Gastroesophageal sphincter (tissue), 3 donors: ENCODE data around the gene LDLRAD3.

Experiments used
- EP300 ChIP-seq: sonication (generic); formaldehyde crosslinking; IDR thresholded peaks from one replicate; pipeline ENCODE4 v1.6.1; 2017; ENCODE audit warnings: antibody characterized with exemption, mild to moderate bottlenecking
- POLR2A ChIP-seq, 2 donors: fragments of 450-650 bp; IDR thresholded peaks; one replicate each; pipeline ENCODE4 v1.6.1; 2017; ENCODE audit warnings: antibody characterized with exemption in 2 of 2, mild to moderate bottlenecking in 2 of 2, moderate library complexity in 1 of 2
- POLR2AphosphoS5 ChIP-seq: sonication (generic); formaldehyde crosslinking; IDR thresholded peaks from one replicate; pipeline ENCODE4 v1.6.1; 2017; ENCODE audit warnings: antibody characterized with exemption
- TF ChIP-seq, protein P1 (sequence below), 4 experiments: fragments of 200-600 bp in 2 of 4; fragments of 450-650 bp in 2 of 4; sonication (generic) in 1 of 4; IDR thresholded peaks; one replicate each; pipeline ENCODE4 v1.5.1; 2017 to 2019; ENCODE audit warnings: antibody characterized with exemption in 4 of 4, mild to moderate bottlenecking in 2 of 4, moderate library complexity in 2 of 4

DNA sequence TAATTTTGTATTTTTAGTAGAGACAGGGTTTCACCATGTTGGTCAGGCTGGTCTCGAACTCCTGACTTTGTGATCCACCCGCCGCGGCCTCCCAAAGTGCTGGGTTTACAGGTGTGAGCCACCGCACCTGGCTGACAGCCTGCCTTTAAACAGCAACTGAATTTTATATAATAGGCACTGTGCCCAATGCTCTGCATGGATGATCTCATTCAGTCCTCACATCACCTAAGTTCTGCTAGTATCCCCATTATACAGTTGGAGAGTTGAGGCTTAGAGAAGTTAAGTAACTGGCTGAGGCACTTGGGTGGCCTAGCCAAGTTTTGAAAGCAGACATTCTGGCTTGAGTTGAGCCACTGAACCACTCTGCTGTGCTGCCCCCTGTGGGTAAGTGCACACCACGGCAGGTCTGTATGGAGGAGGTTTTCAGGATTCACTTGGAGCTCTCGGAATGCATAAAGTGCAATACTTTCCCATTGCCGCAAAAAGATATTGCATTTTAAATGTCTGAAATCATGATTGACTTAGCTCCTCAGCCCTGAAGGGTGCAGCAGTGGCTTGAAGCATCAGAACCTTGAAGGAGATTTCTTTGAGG is 112.4 kb downstream of the LDLRAD3 start:
- TF ChIP-seq POLR2A (IDR thresholded peaks at IDR 0.05) (no peak), POLR2AphosphoS5 (no peak), EP300 (no peak)
- TF ChIP-seq, protein P1, sequence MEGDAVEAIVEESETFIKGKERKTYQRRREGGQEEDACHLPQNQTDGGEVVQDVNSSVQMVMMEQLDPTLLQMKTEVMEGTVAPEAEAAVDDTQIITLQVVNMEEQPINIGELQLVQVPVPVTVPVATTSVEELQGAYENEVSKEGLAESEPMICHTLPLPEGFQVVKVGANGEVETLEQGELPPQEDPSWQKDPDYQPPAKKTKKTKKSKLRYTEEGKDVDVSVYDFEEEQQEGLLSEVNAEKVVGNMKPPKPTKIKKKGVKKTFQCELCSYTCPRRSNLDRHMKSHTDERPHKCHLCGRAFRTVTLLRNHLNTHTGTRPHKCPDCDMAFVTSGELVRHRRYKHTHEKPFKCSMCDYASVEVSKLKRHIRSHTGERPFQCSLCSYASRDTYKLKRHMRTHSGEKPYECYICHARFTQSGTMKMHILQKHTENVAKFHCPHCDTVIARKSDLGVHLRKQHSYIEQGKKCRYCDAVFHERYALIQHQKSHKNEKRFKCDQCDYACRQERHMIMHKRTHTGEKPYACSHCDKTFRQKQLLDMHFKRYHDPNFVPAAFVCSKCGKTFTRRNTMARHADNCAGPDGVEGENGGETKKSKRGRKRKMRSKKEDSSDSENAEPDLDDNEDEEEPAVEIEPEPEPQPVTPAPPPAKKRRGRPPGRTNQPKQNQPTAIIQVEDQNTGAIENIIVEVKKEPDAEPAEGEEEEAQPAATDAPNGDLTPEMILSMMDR (IDR thresholded peaks at IDR 0.05) = no peak
